Epithelial cell of proximal tubule (primary cell): Measurements from ENCODE around the gene N4BP3. TPM values are rescaled to one million over a fixed set of nuclear protein-coding genes. Genes with fewer than 3 reads are reported as not detected.

Experiments
- DNase-seq: peaks from one replicate; pipeline ENCODE4 v3.0.0-alpha.2; 2011; ENCODE audit warnings: low read depth
- H3K4me3 ChIP-seq: 2 replicates; pipeline ENCODE4 v1.5.1; 2011; ENCODE audit warnings: low read depth, mild to moderate bottlenecking, low read length
- CTCF ChIP-seq: conservative IDR thresholded peaks from 2 replicates; pipeline ENCODE4 v1.5.1; 2012; ENCODE audit warnings: low read depth, mild to moderate bottlenecking, low read length
- total RNA-seq: library from RNA; depleted of rRNA; stranded (reverse); fragments of >200 nt; gene quantifications from 2 replicates; pipeline ENCODE4 v1.2.3, GENCODE V29; 2015

Gene N4BP3
- total RNA-seq = 3.1 and 4.3 TPM in 2 replicates

DNA sequence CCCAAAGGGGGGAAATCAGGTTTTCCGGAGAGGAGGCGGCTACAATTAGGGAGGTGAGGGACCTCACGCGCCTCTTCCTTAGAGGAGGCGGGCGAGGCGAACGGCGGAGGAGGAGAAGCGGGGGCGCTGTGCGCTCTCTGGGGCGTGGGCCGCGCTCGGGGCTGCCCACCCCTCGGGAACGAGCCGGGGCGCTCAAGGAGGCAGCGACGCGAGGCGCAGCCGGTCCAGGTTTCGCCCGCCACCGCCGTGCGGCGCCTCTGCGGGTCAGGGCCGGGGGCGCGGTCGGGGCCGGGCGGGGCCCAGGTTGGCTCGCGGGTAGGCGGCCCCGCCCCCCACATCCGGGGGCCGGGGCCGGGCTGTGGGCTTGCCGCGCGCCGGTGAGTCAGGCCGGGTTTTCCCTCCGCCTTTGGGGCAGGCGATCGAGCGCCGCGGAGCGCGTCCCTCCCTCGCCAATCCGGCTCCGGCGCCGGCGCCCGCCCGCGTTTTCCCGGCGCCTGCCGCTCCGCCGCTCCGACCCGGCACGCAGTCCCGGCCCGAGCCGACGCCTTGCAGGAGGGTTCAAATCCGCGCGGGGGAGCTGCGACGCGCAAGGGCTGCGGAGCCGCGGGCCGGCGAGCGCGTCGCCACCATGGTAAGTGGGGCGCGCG lies at the start of gene N4BP3:
N4BP3 (plus strand) TSS at position 392 of the 647 bp plus-strand sequence. CDS start 6,052 bp downstream, outside the sequence.
- TF ChIP-seq CTCF = no peak
- DNase-seq = no peak

DNA sequence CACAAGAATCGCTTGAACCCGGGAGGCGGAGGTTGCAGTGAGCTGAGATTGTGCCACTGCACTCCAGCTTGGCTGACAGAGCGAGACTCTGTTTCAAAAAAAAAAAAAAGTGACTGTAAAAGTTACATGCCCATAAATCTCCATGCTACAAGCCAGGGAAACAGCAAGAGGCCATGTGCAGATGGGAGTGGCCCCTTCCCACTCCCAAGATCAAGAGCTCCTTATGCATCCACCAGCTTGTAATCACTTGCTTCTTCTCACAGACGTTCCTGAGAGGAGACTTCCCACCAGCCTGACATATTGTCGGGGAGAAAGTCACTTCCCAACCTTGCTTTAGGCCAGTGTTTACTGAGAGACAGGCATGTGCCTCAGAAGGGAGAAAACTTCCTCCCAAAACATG lies 45.6 kb upstream of the N4BP3 start:
- TF ChIP-seq CTCF = no peak
- no peak for DNase-seq
- H3K4me3 ChIP-seq = no peak overlapping the region

More for the DNA sequence above, at the start of gene N4BP3:
- H3K4me3 ChIP-seq = peak within 1 kb of the TSS; percentile 70

- no peak for TF ChIP-seq CTCF
- no peak overlapping the region for H3K4me3 ChIP-seq
- no peak for DNase-seq
Measured at GRCh38 chr5:178068293-178068692, 45.0 kb upstream of the N4BP3 start.

- DNase-seq = no peak
- H3K4me3 ChIP-seq = no peak overlapping the region
- TF ChIP-seq CTCF = peak; percentile 37
Measured at GRCh38 chr5:178069909-178070308, 43.4 kb upstream of the N4BP3 start.

DNA sequence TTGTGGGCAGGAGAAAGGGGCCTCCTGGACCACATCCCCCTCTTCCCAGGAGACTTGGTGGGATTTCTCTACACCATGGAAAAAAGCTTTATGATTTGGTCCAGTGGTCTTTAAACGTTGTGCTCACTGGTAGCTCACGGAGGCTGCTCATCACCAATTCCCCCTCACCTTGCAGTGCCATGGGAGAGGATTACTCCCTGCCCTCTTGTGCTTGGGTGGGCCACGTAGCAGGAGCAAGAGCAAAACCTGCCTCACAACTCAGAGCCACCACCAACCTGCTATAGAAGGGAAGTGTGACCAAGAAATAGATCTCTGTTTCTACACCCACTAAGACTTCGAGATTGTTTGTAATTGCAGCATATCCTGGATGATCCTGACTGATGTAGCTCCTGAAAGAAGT lies 42.2 kb upstream of the N4BP3 start:
- TF ChIP-seq CTCF = no peak
- no peak overlapping the region for H3K4me3 ChIP-seq
- no peak for DNase-seq

DNA sequence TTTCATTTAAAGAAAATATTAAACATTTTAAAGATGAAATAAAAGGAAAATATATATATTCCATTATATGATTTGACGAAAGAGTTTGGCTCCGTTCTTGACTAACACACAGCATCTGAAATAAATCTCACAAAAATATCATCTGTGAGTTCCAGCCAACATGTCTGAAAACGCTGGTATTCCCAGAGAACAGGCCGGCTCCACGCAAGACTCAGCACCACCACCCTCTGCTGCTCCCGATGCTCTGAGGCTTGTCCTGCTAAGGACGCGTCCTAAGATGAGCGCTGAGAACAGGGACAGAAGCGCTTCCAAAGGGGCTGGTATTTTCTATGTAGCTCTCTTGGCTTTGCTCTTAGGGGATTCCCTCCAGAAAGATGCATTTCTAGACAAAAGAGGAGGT lies 40.6 kb upstream of the N4BP3 start:
- no peak for TF ChIP-seq CTCF
- DNase-seq = no peak

More for the DNA sequence above, 40.6 kb upstream of the N4BP3 start:
- H3K4me3 ChIP-seq = no peak overlapping the region
